HEK293 (cell line): Measurements from ENCODE around the gene GET3.

Experiments used
- CTCF ChIA-PET: fragments of 350-600 bp; formaldehyde crosslinking; extraction: SDS; loops from one replicate; lab custom pipeline; 2021; ENCODE audit warnings: antibody characterized with exemption; lab: Yijun Ruan, JAX
- POLR2A ChIA-PET: fragments of 300-600 bp; formaldehyde crosslinking; extraction: SDS; loops from one replicate; lab custom pipeline; 2020; ENCODE audit warnings: antibody characterized with exemption, inconsistent platforms; lab: Yijun Ruan, JAX
- H3K27ac ChIP-seq: fragments of 200-500 bp; sonication (Bioruptor generic); 2 replicates; pipeline ENCODE4 v1.5.1; 2014; ENCODE audit warnings: low read depth, low read length, control low read depth, inconsistent platforms; ENCODE audit errors: extremely low read depth
- H3K36me3 ChIP-seq, 2 experiments: fragments of 200-500 bp in 1 of 2; sonication (Bioruptor generic) in 1 of 2; 1 replicate in 1 of 2; 2 replicates in 1 of 2; pipeline ENCODE4 v1.5.1; 2014 to 2017; ENCODE audit warnings: inconsistent platforms in 2 of 2, low read length in 2 of 2; ENCODE audit not compliant: control insufficient read depth in 2 of 2, insufficient read depth in 1 of 2
- H3K4me1 ChIP-seq: fragments of 200-500 bp; sonication (Bioruptor generic); 2 replicates; pipeline ENCODE4 v1.5.1; 2014; ENCODE audit warnings: mild to moderate bottlenecking, low read length, inconsistent platforms; ENCODE audit not compliant: control insufficient read depth, insufficient read depth
- H3K4me3 ChIP-seq: 2 replicates; pipeline ENCODE4 v1.5.1; 2011; ENCODE audit warnings: low read depth, mild to moderate bottlenecking, control low read depth, low read length, moderate library complexity
- H3K9me3 ChIP-seq: fragments of 200-500 bp; sonication (Bioruptor generic); 2 replicates; pipeline ENCODE4 v1.5.1; 2014; ENCODE audit warnings: low read depth, low read length, inconsistent platforms; ENCODE audit not compliant: control insufficient read depth, insufficient read depth
- CTCF ChIP-seq: fragments of 450-650 bp; formaldehyde crosslinking; IDR thresholded peaks from 2 replicates; pipeline ENCODE4 v1.5.1; 2016; ENCODE audit warnings: missing biosample characterization, missing genetic modification characterization
- GLIS1 ChIP-seq: fragments of 450-650 bp; formaldehyde crosslinking; IDR thresholded peaks from 2 replicates; pipeline ENCODE4 v1.5.1; 2016; ENCODE audit warnings: missing biosample characterization, missing genetic modification characterization
- HIC1 ChIP-seq: fragments of 450-650 bp; formaldehyde crosslinking; IDR thresholded peaks from 2 replicates; pipeline ENCODE4 v1.5.1; 2016; ENCODE audit warnings: missing biosample characterization, missing genetic modification characterization
- INSM2 ChIP-seq: fragments of 450-650 bp; formaldehyde crosslinking; IDR thresholded peaks from 2 replicates; pipeline ENCODE4 v1.5.1; 2016; ENCODE audit warnings: missing biosample characterization, missing genetic modification characterization
- KLF1 ChIP-seq: fragments of 450-650 bp; formaldehyde crosslinking; IDR thresholded peaks from 2 replicates; pipeline ENCODE4 v1.5.1; 2016; ENCODE audit warnings: missing biosample characterization, missing genetic modification characterization
- KLF10 ChIP-seq: fragments of 450-650 bp; IDR thresholded peaks from 2 replicates; pipeline ENCODE4 v1.5.1; 2018; ENCODE audit warnings: missing biosample characterization, mild to moderate bottlenecking, missing genetic modification characterization
- KLF7 ChIP-seq: fragments of 450-650 bp; formaldehyde crosslinking; IDR thresholded peaks from 2 replicates; pipeline ENCODE4 v1.5.1; 2016; ENCODE audit warnings: missing biosample characterization, missing genetic modification characterization, borderline replicate concordance
- REPIN1 ChIP-seq: fragments of 450-650 bp; formaldehyde crosslinking; IDR thresholded peaks from 2 replicates; pipeline ENCODE4 v1.5.1; 2017; ENCODE audit warnings: missing biosample characterization, missing genetic modification characterization, low read depth
- ZBTB17 ChIP-seq: fragments of 450-650 bp; formaldehyde crosslinking; IDR thresholded peaks from 2 replicates; pipeline ENCODE4 v1.5.1; 2016; ENCODE audit warnings: missing biosample characterization, missing genetic modification characterization
- ZBTB26 ChIP-seq: fragments of 450-650 bp; formaldehyde crosslinking; optimal IDR thresholded peaks from 2 replicates; pipeline ENCODE3; 2016; ENCODE audit warnings: missing biosample characterization, mild to moderate bottlenecking, missing genetic modification characterization
- ZFP69B ChIP-seq: fragments of 450-650 bp; formaldehyde crosslinking; IDR thresholded peaks from 2 replicates; pipeline ENCODE4 v1.5.1; 2016; ENCODE audit warnings: missing biosample characterization, missing genetic modification characterization
- ZNF121 ChIP-seq: fragments of 450-650 bp; formaldehyde crosslinking; IDR thresholded peaks from 2 replicates; pipeline ENCODE4 v1.5.1; 2016; ENCODE audit warnings: missing biosample characterization, missing genetic modification characterization
- ZNF157 ChIP-seq: fragments of 450-650 bp; formaldehyde crosslinking; IDR thresholded peaks from 2 replicates; pipeline ENCODE4 v1.5.1; 2016; ENCODE audit warnings: missing biosample characterization, missing genetic modification characterization
- ZNF335 ChIP-seq: fragments of 450-650 bp; formaldehyde crosslinking; conservative IDR thresholded peaks from 2 replicates; pipeline ENCODE4 v1.5.1; 2016; ENCODE audit warnings: missing biosample characterization, missing genetic modification characterization
- ZNF514 ChIP-seq: fragments of 450-650 bp; formaldehyde crosslinking; IDR thresholded peaks from 2 replicates; pipeline ENCODE4 v1.5.1; 2016; ENCODE audit warnings: missing biosample characterization, missing genetic modification characterization
- ZNF76 ChIP-seq: fragments of 450-650 bp; formaldehyde crosslinking; IDR thresholded peaks from 2 replicates; pipeline ENCODE4; 2016; ENCODE audit warnings: low read depth, missing biosample characterization, missing genetic modification characterization, borderline replicate concordance
- TF ChIP-seq, protein P1 (sequence below): fragments of 450-650 bp; IDR thresholded peaks from 2 replicates; pipeline ENCODE4 v1.5.1; 2018; ENCODE audit warnings: missing biosample characterization, mild to moderate bottlenecking, missing genetic modification characterization

GET3 gene

GRCh38 chr19:12793290-12794195, 56.2 kb downstream of the GET3 start (continued):
- no peak for TF ChIP-seq ZBTB17
- TF ChIP-seq HIC1 (tag by site-specific recombination) = peak; percentile 96
- TF ChIP-seq ZNF157 = no peak
- TF ChIP-seq ZNF76 (tag by site-specific recombination) = 0 out of 2 replicates have a peak, but pooled peaks have one; percentile 46
- TF ChIP-seq KLF7 (tag by site-specific recombination) = peak; percentile 34; the same call in 1 of the 2 replicates
- 0 out of 2 replicates have a peak, but pooled peaks have one; percentile 11 for TF ChIP-seq ZFP69B (tag by site-specific recombination)
- peak; percentile 93 for TF ChIP-seq KLF1
- TF ChIP-seq CTCF (tag by site-specific recombination) = peak; percentile 34; the same call in 1 of the 2 replicates
- TF ChIP-seq REPIN1 (tag by site-specific recombination) = no peak; the same call in 1 of the 2 replicates
- TF ChIP-seq KLF10 = peak; percentile 83
- peak; percentile 94 for TF ChIP-seq ZBTB26 (tag by site-specific recombination)
- TF ChIP-seq, all 188 proteins: peak for 45

DNA sequence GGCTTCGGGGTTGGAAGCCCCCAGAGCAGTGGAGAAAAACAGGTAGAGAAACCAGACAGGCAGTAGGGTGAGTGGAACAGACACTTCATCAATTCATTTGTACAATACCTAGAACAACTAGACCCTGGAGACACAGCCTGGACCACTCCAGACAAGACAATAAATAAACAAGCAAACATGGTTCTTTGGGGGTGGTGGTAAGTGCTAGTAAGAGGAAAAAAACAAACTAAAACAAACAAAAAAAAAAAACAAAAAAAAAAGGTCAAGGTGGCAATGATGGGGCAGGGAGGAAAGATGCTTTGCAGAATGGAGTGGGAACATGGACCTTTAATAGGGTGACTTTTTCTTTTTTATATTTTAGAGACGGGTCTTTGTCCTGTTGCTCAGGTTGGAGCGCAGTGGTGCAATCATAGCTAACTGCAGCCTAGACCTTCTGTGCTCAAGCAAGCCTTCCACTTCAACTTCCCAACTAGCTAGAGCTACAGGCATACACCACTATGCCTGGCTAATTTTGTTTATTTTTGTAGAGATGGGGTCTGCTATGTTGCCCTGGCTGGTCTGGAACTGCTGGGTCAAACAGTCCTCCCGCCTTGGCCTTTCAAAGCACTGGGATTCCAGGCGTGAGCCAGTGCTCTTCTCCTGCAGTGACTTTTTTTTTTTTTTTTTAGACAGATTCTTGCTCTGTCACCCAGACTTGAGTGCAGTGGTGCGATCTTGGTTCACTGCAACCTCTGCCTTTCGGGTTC, 57.1 kb downstream of the GET3 start:
- Histone ChIP-seq H3K27ac (no peak overlapping the region), H3K9me3 (no peaks in the 10 kb centered on the region), H3K36me3 (peaks cover 12 to 14% of the 10 kb centered on the region in 2 experiments; a peak in 2 of 3 replicates), H3K4me1 (peaks cover 13% of the 10 kb centered on the region), H3K4me3 (peak overlapping the region; percentile 43)
- CTCF ChIA-PET = interaction anchor here (0.6 to 16.5 kb wide), 4 partner anchors 17 to 126 kb away, joined by 5 to 386 read pairs (median 140); partner anchors contain the start of gene HOOK2
- TF ChIP-seq GLIS1 (tag by site-specific recombination) = 0 out of 2 replicates have a peak, but pooled peaks have one; percentile 2
- TF ChIP-seq ZNF514 (tag by site-specific recombination) = no peak
- TF ChIP-seq INSM2 = no peak
- TF ChIP-seq CTCF (tag by site-specific recombination) = 0 out of 2 replicates have a peak, but pooled peaks have one; percentile 7
- TF ChIP-seq, protein P1, sequence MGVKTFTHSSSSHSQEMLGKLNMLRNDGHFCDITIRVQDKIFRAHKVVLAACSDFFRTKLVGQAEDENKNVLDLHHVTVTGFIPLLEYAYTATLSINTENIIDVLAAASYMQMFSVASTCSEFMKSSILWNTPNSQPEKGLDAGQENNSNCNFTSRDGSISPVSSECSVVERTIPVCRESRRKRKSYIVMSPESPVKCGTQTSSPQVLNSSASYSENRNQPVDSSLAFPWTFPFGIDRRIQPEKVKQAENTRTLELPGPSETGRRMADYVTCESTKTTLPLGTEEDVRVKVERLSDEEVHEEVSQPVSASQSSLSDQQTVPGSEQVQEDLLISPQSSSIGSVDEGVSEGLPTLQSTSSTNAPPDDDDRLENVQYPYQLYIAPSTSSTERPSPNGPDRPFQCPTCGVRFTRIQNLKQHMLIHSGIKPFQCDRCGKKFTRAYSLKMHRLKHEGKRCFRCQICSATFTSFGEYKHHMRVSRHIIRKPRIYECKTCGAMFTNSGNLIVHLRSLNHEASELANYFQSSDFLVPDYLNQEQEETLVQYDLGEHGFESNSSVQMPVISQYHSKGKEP = no peak
- TF ChIP-seq ZNF121 (tag by site-specific recombination) = peak; percentile 69
- TF ChIP-seq ZNF335 (tag by site-specific recombination) = peak; percentile 38; the same call in 1 of the 2 replicates
- POLR2A ChIA-PET = interaction anchor here (0.7 to 2.6 kb wide), 3 partner anchors 16 to 1134 kb away, joined by 3 to 12 read pairs (median 4); no protein-coding TSS in a partner anchor
